ENCODE measurements around the gene NYAP2.

DNA sequence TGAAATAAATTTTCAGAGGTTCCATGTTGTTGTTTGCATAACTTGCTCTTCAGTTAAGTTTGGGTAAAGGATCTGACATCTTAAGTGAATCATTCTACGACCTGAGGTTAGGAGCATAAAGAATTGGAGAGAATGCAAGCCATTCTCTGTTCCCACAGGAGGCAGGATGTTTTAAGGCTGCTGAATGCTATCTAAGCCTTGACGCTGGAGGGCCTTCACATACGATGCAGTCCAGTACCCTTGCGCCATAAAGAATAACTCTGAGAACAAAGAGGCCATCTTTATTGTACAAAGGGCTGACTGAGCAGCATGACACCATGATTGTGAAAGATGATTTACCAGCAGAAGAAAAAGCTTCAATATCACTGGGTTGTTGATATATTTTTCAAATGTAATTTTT is 198.4 kb downstream of the NYAP2 start:
- TF ChIP-seq, protein P1, sequence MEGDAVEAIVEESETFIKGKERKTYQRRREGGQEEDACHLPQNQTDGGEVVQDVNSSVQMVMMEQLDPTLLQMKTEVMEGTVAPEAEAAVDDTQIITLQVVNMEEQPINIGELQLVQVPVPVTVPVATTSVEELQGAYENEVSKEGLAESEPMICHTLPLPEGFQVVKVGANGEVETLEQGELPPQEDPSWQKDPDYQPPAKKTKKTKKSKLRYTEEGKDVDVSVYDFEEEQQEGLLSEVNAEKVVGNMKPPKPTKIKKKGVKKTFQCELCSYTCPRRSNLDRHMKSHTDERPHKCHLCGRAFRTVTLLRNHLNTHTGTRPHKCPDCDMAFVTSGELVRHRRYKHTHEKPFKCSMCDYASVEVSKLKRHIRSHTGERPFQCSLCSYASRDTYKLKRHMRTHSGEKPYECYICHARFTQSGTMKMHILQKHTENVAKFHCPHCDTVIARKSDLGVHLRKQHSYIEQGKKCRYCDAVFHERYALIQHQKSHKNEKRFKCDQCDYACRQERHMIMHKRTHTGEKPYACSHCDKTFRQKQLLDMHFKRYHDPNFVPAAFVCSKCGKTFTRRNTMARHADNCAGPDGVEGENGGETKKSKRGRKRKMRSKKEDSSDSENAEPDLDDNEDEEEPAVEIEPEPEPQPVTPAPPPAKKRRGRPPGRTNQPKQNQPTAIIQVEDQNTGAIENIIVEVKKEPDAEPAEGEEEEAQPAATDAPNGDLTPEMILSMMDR (IDR thresholded peaks at IDR 0.05; ENCODE audit: insufficient read depth, low read depth, low read length), result no peak
- TF ChIP-seq EZH2 (IDR thresholded peaks at IDR 0.05; ENCODE audit: insufficient read depth, low read length), result no peak
